ENCODE measurements around the gene PLA2G3. TPM values are rescaled to one million over a fixed set of nuclear protein-coding genes. Genes with fewer than 3 reads are reported as not detected.
"Not testable (repeated sequence)": the region's sequence is repeated elsewhere in the genome, so short reads cannot be mapped to it uniquely, and the experiment has no call there.

The PLA2G3 gene
- polyA plus RNA-seq, 2 of the 4 experiments (the other 2 are of a cell fraction): not detected

GRCh38 chr22:31098632-31099110, 41.6 kb downstream of the PLA2G3 start:
- Histone ChIP-seq H3K27ac (no peak overlapping the region), H3K4me1 (peaks cover 14% of the 10 kb centered on the region), H3K4me3 (no peak overlapping the region), H3K9me3 (no peaks in the 10 kb centered on the region), H3K4me2 (no peak overlapping the region)
- DNase-seq (ENCODE audit: low read depth in 1 of 2, low spot score in 1 of 2) (no peak), FAIRE-seq (no peak), ATAC-seq (no peak)
- CTCF ChIA-PET: interaction anchor here (0.6 to 1.9 kb wide), 7 partner anchors 9 to 335 kb away, joined by 3 to 11 read pairs (median 3); partner anchors contain the start of gene SELENOM
- 93% methylated on average over 27 of the region's 36 CpGs for WGBS (ENCODE audit: missing lambda C conversion rate)
- POLR2A ChIA-PET: no interaction called here
- TF ChIP-seq EHF (CRISPR knock-in tag; IDR thresholded peaks at IDR 0.05): no peak
- TF ChIP-seq SMC3 (IDR thresholded peaks at IDR 0.05): no peak
- TF ChIP-seq HDAC2 (IDR thresholded peaks at IDR 0.05): no peak
- no peak for TF ChIP-seq GATA3 (IDR thresholded peaks at IDR 0.05; ENCODE audit: borderline replicate concordance)
- TF ChIP-seq HOXB13 (CRISPR knock-in tag; IDR thresholded peaks at IDR 0.05; ENCODE audit: low read depth): no peak
- no peak for TF ChIP-seq CBX8 (IDR thresholded peaks at IDR 0.05)

DNA sequence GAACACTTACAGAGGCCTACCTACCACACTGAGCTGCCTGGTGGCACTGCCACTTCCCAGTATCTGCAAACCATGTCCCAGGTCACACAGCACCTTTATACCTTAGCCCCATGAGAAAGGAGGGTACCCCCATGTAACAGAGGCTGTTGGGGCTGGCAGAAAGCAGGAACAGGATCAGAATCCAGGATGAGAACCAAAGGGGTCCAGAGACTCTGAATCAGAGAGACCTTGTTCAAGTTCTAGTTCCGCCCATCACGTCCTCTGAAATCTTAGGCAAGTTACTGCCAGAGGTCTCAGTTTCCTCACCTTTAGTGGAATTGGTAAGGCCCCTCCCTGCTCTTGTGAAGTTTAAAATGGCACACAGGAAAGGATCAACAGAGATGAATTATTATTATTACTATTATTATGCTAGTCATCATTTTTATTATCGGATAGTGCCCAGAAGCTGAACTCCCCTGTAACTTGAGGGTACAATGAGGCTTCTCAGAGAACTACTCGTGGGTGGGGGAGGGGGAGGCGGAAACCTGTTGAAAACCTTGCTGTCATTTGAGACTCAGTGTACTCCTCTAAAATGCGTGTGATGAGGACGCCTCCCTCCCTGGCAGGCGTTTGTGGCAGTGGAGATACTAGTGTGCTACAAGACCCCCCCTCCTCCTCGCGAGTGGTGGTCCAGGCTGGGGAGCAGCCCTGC, 42.2 kb downstream of the PLA2G3 start:
- POLR2A ChIA-PET: no interaction called here
- Histone ChIP-seq H3K27ac (no peak overlapping the region), H3K4me3 (no peak overlapping the region), H3K4me2 (no peak overlapping the region), H3K9me3 (no peaks in the 10 kb centered on the region), H3K4me1 (peaks cover 14% of the 10 kb centered on the region)
- no peak for ATAC-seq
- FAIRE-seq: no peak
- TF ChIP-seq FOSL2 (IDR thresholded peaks at IDR 0.05) (no peak), FOSL2 (CRISPR knock-in tag; IDR thresholded peaks at IDR 0.05) (no peak), KDM1A (IDR thresholded peaks at IDR 0.05; ENCODE audit: low read depth) (no peak), CHD4 (IDR thresholded peaks at IDR 0.05; ENCODE audit: borderline replicate concordance) (no peak), NFE2L2 (conservative IDR thresholded peaks at IDR 0.05; ENCODE audit: low read length) (no peak), POLR2A (IDR thresholded peaks at IDR 0.05; ENCODE audit: low read length) (no peak), HEYL (CRISPR knock-in tag; IDR thresholded peaks at IDR 0.05) (no peak), ZNF302 (CRISPR knock-in tag; IDR thresholded peaks at IDR 0.05) (no peak), HDAC2 (IDR thresholded peaks at IDR 0.05) (no peak), ESRRA (IDR thresholded peaks at IDR 0.05; ENCODE audit: borderline replicate concordance, low read length) (no peak), RFX5 (IDR thresholded peaks at IDR 0.05) (no peak), BHLHE40 (IDR thresholded peaks at IDR 0.05; ENCODE audit: low read depth, low read length) (no peak), RNF2 (IDR thresholded peaks at IDR 0.05; ENCODE audit: borderline replicate concordance, low read depth) (no peak), BCL3 (IDR thresholded peaks at IDR 0.05) (no peak), NR3C1 (IDR thresholded peaks at IDR 0.05) (no peak), CTCF (IDR thresholded peaks at IDR 0.05) (no peak), POLR2AphosphoS2 (conservative IDR thresholded peaks at IDR 0.05; ENCODE audit: low read length) (no peak), CBX2 (IDR thresholded peaks at IDR 0.05; ENCODE audit: borderline replicate concordance, low read depth) (no peak), CBX8 (IDR thresholded peaks at IDR 0.05) (no peak)
- 81% methylated on average over 10 of the region's 10 CpGs for WGBS (ENCODE audit: missing lambda C conversion rate)
- CTCF ChIA-PET: interaction anchor here (1.0 to 1.8 kb wide), 3 partner anchors 9 to 335 kb away, joined by 3 to 11 read pairs (median 7); partner anchors contain the start of gene SELENOM
- no peak for DNase-seq (ENCODE audit: low read depth in 1 of 2, low spot score in 1 of 2)

- ATAC-seq; H3K9me3 ChIP-seq; H3K4me3 ChIP-seq; DNase-seq (ENCODE audit: low read depth in 1 of 2, low spot score in 1 of 2); H3K4me1 ChIP-seq; CTCF ChIA-PET; H3K4me2 ChIP-seq; FAIRE-seq; POLR2A ChIA-PET; H3K27ac ChIP-seq: not testable (repeated sequence)
- 100% methylated on average over 5 of the region's 5 CpGs for WGBS (ENCODE audit: missing lambda C conversion rate)
- peak; percentile 35; the same call in 1 of the 2 replicates for TF ChIP-seq ZC3H11A (IDR thresholded peaks at IDR 0.05)
Observed at GRCh38 chr22:31097539-31097938, 42.8 kb downstream of the PLA2G3 start.

Measured in A549 (cell line).